Stimulated activated CD4-positive, alpha-beta T cell treated with anti-CD3 and anti-CD28 coated beads, Interleukin-2, amount 100 ng/mL, for 48 hours (primary cell): ENCODE results near the gene TRPM1.

Experiments
- DNase-seq, 2 donors: peaks; one replicate each; pipeline ENCODE4 v3.0.0-alpha.2; 2020

Gene TRPM1

GRCh38 chr15:31101262-31102038 is at the start of gene TRPM1:
TRPM1 (minus strand) TSS chr15:31101725; CDS start chr15:31081355, 20,370 bp downstream.
- no peak for DNase-seq

DNA sequence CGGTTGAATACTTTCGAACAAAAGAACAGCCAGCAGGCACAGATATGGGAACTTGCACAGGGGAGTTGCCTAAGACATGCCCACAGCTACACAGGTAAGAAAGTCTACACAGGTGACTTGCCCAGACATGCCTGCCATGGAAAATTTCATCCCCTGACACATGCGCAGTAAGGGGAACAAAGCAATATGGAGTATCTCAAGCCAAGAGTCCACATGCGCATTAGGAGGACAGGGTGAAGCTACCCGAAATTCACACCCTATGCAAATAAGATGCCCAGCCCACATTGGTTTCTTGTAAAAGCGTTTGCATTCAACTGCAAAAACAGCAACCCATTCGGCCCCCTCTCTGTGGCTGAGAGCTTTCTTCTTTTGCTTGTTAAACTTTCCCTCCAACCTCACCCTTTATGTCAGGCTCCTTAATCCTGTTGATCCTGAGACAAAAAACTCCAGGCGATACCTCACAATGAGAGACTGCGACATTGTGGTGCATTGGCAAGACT is 49.3 kb upstream of the TRPM1 start:
- DNase-seq, result no peak

GRCh38 chr15:31149987-31150386 is 48.5 kb upstream of the TRPM1 start:
- DNase-seq, result no peak

DNA sequence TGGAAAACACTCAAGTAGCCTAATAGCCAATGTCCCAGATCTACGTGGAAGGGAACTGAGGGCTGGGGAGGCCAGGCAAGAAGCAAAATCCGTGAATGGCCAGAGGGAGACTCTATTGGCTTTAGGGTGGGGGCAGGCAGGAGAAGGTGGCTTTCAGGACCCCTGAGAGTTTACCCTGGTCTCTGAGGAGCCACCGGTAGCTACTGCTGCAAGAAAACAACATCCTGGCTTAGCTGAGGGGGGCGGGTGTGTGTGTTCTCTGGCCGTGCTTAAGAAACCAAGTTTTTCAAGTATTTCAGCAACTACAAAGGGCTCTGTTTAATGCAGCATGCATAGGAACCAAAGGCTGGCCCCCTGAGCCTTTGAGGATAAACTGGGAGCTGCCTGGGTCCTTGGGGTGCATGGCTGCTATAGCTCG is 47.6 kb upstream of the TRPM1 start:
- DNase-seq, result no peak

GRCh38 chr15:31148297-31149087 is 47.0 kb upstream of the TRPM1 start:
- no peak for DNase-seq

- DNase-seq, result no peak
Measured at GRCh38 chr15:31147944-31148296, 46.4 kb upstream of the TRPM1 start.

DNA sequence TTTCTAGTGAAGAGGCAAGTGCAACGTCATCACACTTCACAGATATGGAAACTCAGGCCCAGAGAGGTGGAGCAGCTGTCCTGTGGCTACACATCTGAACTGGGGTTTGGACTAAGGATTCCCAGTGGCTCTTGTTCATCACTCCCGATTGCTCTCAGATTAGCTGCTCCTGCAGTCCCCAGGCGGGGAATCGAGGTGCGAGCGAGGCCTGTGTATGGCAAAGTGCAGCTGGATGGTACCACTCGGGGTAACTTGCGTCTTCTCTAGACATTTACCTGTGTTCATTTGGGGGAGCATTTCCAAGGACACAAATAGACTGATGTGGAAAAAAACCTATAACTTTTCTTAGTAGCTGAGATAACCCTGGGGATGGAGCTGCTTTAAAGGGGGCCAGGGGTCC is 45.9 kb upstream of the TRPM1 start:
- DNase-seq, result no peak

DNA sequence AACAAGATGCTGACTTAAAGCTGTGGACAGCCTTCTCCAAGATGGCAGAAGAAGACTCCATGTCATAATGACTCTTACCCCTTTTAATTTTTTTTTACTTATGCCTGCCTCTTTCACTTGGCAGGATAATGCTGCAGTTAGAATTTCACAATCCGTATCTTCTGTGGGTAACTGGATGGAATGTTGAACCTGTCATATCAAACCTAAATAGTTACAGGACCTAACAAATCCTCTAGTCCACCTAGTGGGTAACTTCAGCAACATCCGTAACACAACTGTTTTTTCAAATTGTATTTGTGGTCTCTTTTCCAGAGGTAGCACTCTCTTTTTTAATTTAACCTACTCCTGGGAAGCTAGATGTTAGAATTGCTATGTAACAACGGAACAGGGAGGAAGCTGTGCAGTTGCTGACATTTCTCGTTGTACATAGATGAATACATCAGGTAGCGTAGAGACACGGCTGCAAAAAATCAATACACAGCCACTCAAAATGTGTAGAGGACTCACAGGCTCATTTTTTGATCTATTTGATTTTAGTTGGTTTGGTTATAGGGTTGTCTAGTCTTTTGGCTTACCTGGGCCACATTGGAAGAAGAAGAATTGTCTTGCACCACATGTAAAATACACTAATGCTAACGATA is 43.9 kb upstream of the TRPM1 start:
- DNase-seq, result no peak

DNA sequence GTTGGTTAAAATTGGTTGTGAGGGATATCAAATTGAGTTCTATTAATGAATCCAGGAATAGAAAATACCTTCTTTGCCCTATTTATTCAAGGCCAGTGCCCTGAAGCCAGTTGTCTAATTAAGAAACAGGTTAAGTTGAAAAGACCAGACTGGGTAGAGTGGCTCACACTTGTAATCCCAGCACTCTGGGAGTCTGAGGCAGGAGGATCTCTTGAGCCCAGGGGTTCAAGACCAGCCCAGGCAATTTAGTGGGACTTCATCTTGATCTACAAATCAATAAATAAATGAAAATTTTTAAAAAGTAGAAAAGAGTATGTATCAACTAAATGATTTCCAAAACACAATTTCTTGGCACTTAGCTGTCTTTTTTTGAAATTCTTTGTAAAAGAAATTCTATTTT is 40.3 kb upstream of the TRPM1 start:
- DNase-seq, result no peak

- DNase-seq, result no peak
Measured at GRCh38 chr15:31136607-31137328, 35.2 kb upstream of the TRPM1 start.

DNA sequence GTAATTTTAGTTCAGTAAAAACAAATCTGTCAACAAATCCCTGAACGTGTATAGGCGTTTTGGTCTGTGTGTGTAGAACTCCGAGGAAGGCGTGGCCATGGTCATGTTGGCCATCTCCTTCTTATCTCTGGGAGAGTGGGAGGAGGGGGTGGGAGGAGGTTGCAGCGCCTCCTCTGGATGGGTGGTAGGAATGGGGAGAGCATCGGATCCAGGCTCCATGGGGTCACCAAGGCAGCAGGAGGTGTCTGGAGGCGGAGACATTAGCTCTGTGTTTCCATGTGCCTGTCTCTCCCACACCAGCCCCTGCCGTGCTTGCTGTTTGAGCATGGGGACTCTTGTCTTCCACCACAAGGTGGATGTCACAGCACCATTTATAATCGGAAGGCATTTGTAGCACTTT is 34.5 kb upstream of the TRPM1 start:
- no peak for DNase-seq

GRCh38 chr15:31135523-31135922 is 34.0 kb upstream of the TRPM1 start:
- DNase-seq, result no peak

- DNase-seq, result no peak
Measured at GRCh38 chr15:31133890-31134289, 32.4 kb upstream of the TRPM1 start.

DNA sequence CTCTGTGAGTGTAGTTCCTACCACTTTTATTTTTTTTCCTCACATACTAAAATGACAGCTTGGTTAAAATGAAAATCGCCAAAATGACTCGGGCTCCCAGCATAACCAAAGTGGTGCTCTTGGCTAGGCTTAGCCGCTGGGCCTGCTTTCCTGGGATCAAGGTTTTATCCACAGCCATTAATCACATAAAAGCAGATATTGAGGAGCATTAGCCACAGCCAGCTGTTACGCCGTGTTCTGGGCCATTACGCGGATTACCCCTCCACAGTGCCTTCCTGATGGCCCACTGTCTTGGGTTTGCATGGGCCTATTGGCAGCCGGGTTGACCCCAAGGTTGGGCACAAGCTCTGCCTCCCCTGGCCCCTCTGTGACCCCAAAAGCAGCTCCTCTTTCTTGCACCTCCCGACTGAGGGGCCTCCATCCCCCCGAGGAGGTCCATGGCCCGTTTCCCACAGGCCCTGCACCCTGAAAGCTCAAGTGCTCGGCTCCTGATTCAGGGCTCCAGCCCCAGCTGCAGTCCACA is 30.4 kb upstream of the TRPM1 start:
- DNase-seq, result no peak

DNA sequence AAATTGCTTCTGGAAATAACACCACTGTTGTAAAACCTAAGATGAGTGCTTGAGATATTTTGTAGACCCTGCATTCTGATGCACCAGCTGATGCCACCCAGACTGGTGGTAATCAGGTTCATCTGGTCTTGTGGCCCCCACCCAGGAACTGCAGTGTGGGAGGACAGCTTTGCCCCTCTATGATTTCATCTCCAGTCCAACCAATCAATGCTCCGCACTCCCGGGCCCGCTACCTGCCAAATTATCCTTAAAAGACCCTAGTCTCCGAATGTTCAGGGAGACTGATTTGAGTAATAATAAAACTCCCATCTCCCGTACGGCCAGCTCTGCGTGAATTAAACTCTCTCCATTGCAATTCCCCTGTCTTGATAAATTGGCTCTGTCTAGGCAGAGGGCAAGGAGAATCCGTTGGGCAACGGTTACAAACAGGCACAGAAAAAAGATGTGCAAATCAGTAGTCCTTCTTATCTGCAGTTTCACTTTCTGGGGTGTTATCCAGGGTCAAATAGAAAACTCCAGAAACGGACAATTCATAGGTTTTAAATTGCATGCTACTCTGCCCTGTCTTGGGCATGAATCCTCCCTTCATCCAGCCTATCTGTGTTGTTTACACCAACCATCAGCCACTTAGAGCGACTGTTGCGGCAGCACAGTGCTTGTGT is 29.2 kb upstream of the TRPM1 start:
- no peak for DNase-seq

- no peak for DNase-seq
Measured at GRCh38 chr15:31129769-31130303, 28.3 kb upstream of the TRPM1 start.

GRCh38 chr15:31128919-31129768 is 27.6 kb upstream of the TRPM1 start:
- peak; percentile 80 to 81 for DNase-seq

GRCh38 chr15:31128477-31128876 is 27.0 kb upstream of the TRPM1 start:
- no peak for DNase-seq

DNA sequence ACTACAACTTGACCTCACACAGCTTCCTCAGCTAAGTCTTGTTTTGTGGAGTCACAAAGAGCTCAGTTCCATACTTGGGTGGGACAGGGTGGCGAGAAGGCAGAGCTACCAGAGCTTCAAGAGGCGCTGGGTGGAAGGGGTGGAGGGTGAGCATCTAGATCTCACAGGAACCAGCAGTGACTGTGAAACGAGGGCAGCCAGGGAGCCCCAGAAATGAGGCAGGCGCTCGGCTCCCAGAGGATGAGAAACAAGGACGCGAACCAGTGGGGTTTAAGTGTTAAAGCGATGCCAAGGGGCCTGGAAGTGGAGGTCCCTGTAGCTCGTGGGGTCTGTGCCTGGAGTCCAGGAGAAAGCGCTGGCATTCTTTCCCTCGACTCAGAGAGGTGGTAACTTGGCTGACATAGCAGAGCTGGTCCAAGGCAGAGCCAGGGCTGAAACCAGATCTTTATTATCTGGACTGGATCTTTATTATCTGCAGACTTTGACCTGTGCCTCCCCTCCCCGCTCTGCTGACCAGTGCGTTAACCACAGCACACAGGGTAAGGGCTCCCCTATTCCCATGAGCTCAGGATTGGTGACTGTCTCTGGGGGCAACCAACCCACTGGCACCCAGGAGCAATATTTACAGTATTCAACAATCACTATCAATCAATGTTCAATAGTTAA is 26.2 kb upstream of the TRPM1 start:
- no peak for DNase-seq

GRCh38 chr15:31125061-31125460 is 23.5 kb upstream of the TRPM1 start:
- no peak for DNase-seq
